DMS114 treated with DMSO at 0.1 percent for 48 hours (cell line): ENCODE data around the gene TSPAN19.

Source experiments
- DNase-seq: peaks from one replicate; lab custom pipeline; 2025; ENCODE audit not compliant: unreplicated experiment; lab: John Stamatoyannopoulos, UW

Gene TSPAN19

DNA sequence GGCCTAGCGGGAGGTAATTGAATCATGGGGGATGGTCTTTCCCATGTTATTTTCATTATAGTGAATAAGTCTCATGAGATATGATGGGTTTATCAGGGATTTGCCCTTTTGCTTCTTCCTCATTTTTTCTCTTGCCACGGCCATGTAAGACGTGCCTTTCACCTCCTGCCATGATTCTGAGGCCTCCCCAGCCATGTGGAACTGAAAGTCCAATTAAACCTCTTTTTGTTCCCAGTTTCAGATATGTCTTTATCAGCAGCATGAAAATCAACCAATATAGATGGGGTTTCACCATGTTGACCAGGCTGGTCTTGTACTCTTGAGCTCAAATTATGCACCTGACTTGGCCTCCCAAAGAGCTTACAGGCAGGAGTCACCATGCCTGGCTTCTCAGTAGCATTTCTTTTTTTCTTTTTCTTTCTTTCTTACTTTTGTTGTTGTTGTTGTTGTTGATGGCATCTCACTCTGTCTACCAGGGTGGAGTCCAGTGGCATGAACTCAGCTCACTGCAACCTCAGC is 33.2 kb downstream of the TSPAN19 start:
- DNase-seq, result no peak

DNA sequence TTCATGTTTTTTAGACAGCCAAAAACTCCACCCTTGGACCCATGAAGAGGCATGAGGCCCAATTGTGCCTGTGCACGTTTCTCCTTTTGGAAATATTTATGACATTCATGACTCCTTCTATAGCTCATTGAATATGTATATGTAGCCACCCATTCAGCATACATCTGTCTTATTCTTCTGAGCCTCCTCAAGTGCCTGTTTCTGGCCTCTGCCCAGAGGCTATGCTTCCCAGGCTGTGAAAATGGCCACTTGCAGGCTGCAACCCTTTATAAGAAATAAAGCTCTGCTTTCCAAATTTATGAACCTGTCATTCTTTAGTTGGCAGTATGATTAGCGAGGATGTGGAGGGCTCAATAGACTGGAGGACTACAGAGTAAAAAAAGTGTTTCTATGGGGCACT is 35.3 kb downstream of the TSPAN19 start:
- DNase-seq, result no peak

- DNase-seq, result no peak
Observed at GRCh38 chr12:84998341-84998740, 37.7 kb downstream of the TSPAN19 start.

- no peak for DNase-seq
Observed at GRCh38 chr12:84996759-84997158, 39.3 kb downstream of the TSPAN19 start.

GRCh38 chr12:84995641-84996040 is 40.4 kb downstream of the TSPAN19 start:
- DNase-seq, result no peak

- DNase-seq, result no peak
Observed at GRCh38 chr12:84994426-84994825, 41.7 kb downstream of the TSPAN19 start.

- DNase-seq, result no peak
Observed at GRCh38 chr12:84986586-84986985, 49.5 kb downstream of the TSPAN19 start.

DNA sequence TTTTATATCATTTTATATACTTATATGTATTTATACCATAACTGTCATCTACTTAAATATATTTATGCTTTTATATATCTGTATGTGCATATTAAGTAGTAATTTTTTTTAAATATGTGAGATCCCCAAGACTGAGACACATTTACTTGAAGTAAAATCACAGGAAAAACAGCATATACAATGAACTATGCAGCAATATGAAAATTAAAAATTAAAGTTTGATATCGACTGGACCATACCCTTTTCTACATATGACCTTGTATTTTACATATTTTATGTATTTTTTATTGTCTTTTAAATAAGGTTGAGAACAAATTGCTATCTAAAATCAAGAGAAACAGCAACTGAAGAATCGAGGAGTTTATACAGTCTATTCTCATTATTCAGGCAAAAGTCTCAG is 50.0 kb downstream of the TSPAN19 start:
- no peak for DNase-seq

- no peak for DNase-seq
Observed at GRCh38 chr12:84983289-84983688, 52.8 kb downstream of the TSPAN19 start.

DNA sequence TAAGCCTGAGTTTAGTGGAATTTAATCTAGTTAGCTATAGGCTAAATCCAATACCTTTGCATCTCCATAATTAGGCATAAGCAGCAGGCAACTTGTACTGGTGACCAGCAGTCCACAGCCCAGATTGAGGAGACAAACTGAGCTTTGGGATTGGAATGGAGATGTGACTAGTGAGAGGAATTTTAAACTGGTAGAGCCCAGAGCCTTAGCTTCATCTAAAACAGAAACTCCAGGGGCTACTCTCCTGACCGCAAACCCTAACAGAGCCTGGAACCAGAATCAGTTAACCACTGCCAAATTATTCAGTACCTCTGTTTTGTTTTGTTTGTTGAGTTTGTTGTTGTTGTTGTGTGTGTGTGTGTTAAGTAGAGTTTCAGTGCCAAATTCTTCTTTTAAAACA is 53.2 kb downstream of the TSPAN19 start:
- DNase-seq, result no peak

GRCh38 chr12:84978921-84979320 is 57.2 kb downstream of the TSPAN19 start:
- no peak for DNase-seq

- DNase-seq, result no peak
Observed at GRCh38 chr12:84976133-84976532, 59.9 kb downstream of the TSPAN19 start.

GRCh38 chr12:84974155-84974815 is 61.8 kb downstream of the TSPAN19 start:
- DNase-seq, result no peak

GRCh38 chr12:84973026-84973425 is 63.1 kb downstream of the TSPAN19 start:
- no peak for DNase-seq

- DNase-seq, result no peak
Observed at GRCh38 chr12:84969226-84969625, 66.9 kb downstream of the TSPAN19 start.
